GM23338 (cell line): ENCODE measurements around the gene ESYT2. TPM values are rescaled to one million over a fixed set of nuclear protein-coding genes. Genes with fewer than 3 reads are reported as not detected.

ENCODE experiments used
- ATAC-seq: fragments of 200-7000 bp; cut with Tn5 transposase; 3 replicates; pipeline ENCODE4 v1.9.1; 2020
- DNase-seq: peaks from one replicate; pipeline ENCODE4 v3.0.0-alpha.2; 2015; ENCODE audit warnings: low spot score
- H2AFZ ChIP-seq: fragments of 200-600 bp; sonication (generic); 2 replicates; pipeline ENCODE4 v1.8.0; 2016; ENCODE audit warnings: antibody characterized with exemption, mild to moderate bottlenecking, moderate library complexity
- H3F3A ChIP-seq: fragments of 200-600 bp; sonication (generic); replicated peaks from 2 replicates; pipeline ENCODE4 v1.8.0; 2017; ENCODE audit warnings: antibody characterized with exemption, mixed run types, low read depth
- H3K27ac ChIP-seq: fragments of 200-600 bp; sonication (generic); 2 replicates; pipeline ENCODE4 v1.6.1; 2016; ENCODE audit warnings: low read depth
- H3K27me3 ChIP-seq: fragments of 200-600 bp; sonication (generic); 2 replicates; pipeline ENCODE4 v1.8.0; 2016; ENCODE audit warnings: mild to moderate bottlenecking, mixed run types, moderate library complexity; ENCODE audit not compliant: insufficient read depth
- H3K36me3 ChIP-seq: fragments of 200-600 bp; sonication (generic); 2 replicates; pipeline ENCODE4 v1.8.0; 2016; ENCODE audit warnings: mild to moderate bottlenecking; ENCODE audit not compliant: insufficient read depth
- H3K4me1 ChIP-seq: fragments of 200-600 bp; sonication (generic); 2 replicates; pipeline ENCODE4 v1.8.0; 2016; ENCODE audit warnings: mild to moderate bottlenecking, moderate library complexity; ENCODE audit not compliant: insufficient read depth
- H3K4me2 ChIP-seq: fragments of 200-600 bp; sonication (generic); 2 replicates; pipeline ENCODE4 v1.7.1; 2017; ENCODE audit warnings: mixed run types
- H3K4me3 ChIP-seq: fragments of 200-600 bp; sonication (generic); 2 replicates; pipeline ENCODE4 v1.6.1; 2016; ENCODE audit warnings: mixed run types
- H3K79me2 ChIP-seq: fragments of 200-600 bp; sonication (generic); replicated peaks from 2 replicates; pipeline ENCODE4 v1.8.0; 2017; ENCODE audit warnings: mild to moderate bottlenecking; ENCODE audit not compliant: insufficient read depth
- H3K9me2 ChIP-seq: fragments of 200-600 bp; sonication (generic); 2 replicates; pipeline ENCODE4 v1.8.0; 2017; ENCODE audit not compliant: insufficient read depth
- H4K20me1 ChIP-seq: fragments of 200-600 bp; sonication (generic); replicated peaks from 2 replicates; pipeline ENCODE4 v1.8.0; 2017; ENCODE audit warnings: mild to moderate bottlenecking; ENCODE audit not compliant: insufficient read depth
- H3K27ac Mint-ChIP-seq: 2 replicates; pipeline ENCODE4 v1.8.0; 2020; ENCODE audit warnings: inconsistent platforms, mild to moderate bottlenecking, moderate library complexity, mixed read lengths
- H3K27me3 Mint-ChIP-seq: 3 replicates; pipeline ENCODE4 v1.8.0; 2022; ENCODE audit warnings: low read depth, mild to moderate bottlenecking, moderate library complexity, mixed read lengths, inconsistent platforms; ENCODE audit not compliant: insufficient read depth, poor library complexity
- H3K36me3 Mint-ChIP-seq: 3 replicates; pipeline ENCODE4 v1.8.0; 2021; ENCODE audit warnings: low read depth, mild to moderate bottlenecking, inconsistent platforms, moderate library complexity, mixed read lengths
- H3K4me1 Mint-ChIP-seq: 3 replicates; pipeline ENCODE4 v1.8.0; 2020; ENCODE audit warnings: mild to moderate bottlenecking, inconsistent platforms, mixed read lengths
- H3K4me3 Mint-ChIP-seq: 3 replicates; pipeline ENCODE4 v1.8.0; 2021; ENCODE audit warnings: moderate library complexity, mild to moderate bottlenecking, inconsistent platforms, mixed read lengths
- H3K9me3 Mint-ChIP-seq: 3 replicates; pipeline ENCODE4 v1.8.0; 2020; ENCODE audit warnings: moderate library complexity, mild to moderate bottlenecking, inconsistent platforms, mixed read lengths
- ETS1 ChIP-seq: IDR thresholded peaks from 2 replicates; pipeline ENCODE4 v1.6.1; 2016; ENCODE audit warnings: antibody characterized with exemption
- EZH2 ChIP-seq: fragments of 200-600 bp; sonication (generic); IDR thresholded peaks from one replicate; pipeline ENCODE4 v1.8.0; 2017; ENCODE audit warnings: antibody characterized with exemption, mild to moderate bottlenecking, low read depth; ENCODE audit not compliant: unreplicated experiment
- EZH2phosphoT487 ChIP-seq: fragments of 200-600 bp; sonication (generic); IDR thresholded peaks from one replicate; pipeline ENCODE4 v1.8.1; 2018; ENCODE audit warnings: antibody characterized with exemption; ENCODE audit not compliant: unreplicated experiment
- JUNB ChIP-seq: IDR thresholded peaks from one replicate; pipeline ENCODE4 v1.6.1; 2016; ENCODE audit warnings: antibody characterized with exemption; ENCODE audit not compliant: unreplicated experiment
- NANOG ChIP-seq: IDR thresholded peaks from 2 replicates; pipeline ENCODE4 v1.6.1; 2016; ENCODE audit warnings: antibody characterized with exemption, borderline replicate concordance
- POLR2AphosphoS5 ChIP-seq: IDR thresholded peaks from 2 replicates; pipeline ENCODE4 v1.6.1; 2016; ENCODE audit warnings: antibody characterized with exemption, low read depth
- REST ChIP-seq: IDR thresholded peaks from one replicate; pipeline ENCODE4 v1.6.1; 2018; ENCODE audit warnings: antibody characterized with exemption; ENCODE audit not compliant: unreplicated experiment
- ZNF114 ChIP-seq: fragments of 250-450 bp; sonication (Bioruptor Pico); IDR thresholded peaks from 2 replicates; pipeline ENCODE4 v1.5.0; 2020; ENCODE audit warnings: mild to moderate bottlenecking, moderate library complexity
- ZNF462 ChIP-seq: fragments of 250-450 bp; sonication (Bioruptor Pico); IDR thresholded peaks from 2 replicates; pipeline ENCODE4 v1.5.0; 2020; ENCODE audit warnings: mild to moderate bottlenecking, moderate library complexity
- polyA plus RNA-seq: library from polyadenylated mRNA; unstranded; fragments of >200 nt; fragmentation: Nextera tagmentation; extraction: Ambion mirVana; gene quantifications from 2 replicates; pipeline ENCODE4 v1.2.1, GENCODE V29; 2016
- total RNA-seq: library from RNA; depleted of rRNA; stranded (reverse); fragments of >200 nt; shearing (Covaris generic); gene quantifications from 2 replicates; pipeline ENCODE4 v1.2.3, GENCODE V29; 2014

ESYT2 gene
- total and polyA plus RNA-seq, 2 experiments from 2014 or later: 9.6 to 52.7 TPM

- no peak overlapping the region for H2AFZ ChIP-seq
- no peak overlapping the region for H3K27ac ChIP-seq
- H3K27me3 ChIP-seq: no peaks in the 10 kb centered on the region
- H3K79me2 ChIP-seq: no peaks in the 10 kb centered on the region
- DNase-seq (no peak), ATAC-seq (no peak)
- Mint-ChIP-seq H3K9me3 (no peaks in the 10 kb centered on the region; the same call in 2 of the 3 replicates), H3K4me3 (no peak overlapping the region), H3K27ac (no peak overlapping the region), H3K27me3 (peaks cover 2% of the 10 kb centered on the region), H3K4me1 (no peaks in the 10 kb centered on the region; the same call in 2 of the 3 replicates), H3K36me3 (peaks cover 55% of the 10 kb centered on the region)
- no peaks in the 10 kb centered on the region for H3K9me2 ChIP-seq
- H3K36me3 ChIP-seq: peaks cover 8% of the 10 kb centered on the region; the same call in 1 of the 2 replicates
- no peak for TF ChIP-seq EZH2phosphoT487
- TF ChIP-seq ZNF462 (CRISPR knock-in tag): no peak
- no peak for TF ChIP-seq ETS1
- no peak for TF ChIP-seq REST
- no peak for TF ChIP-seq EZH2
- TF ChIP-seq JUNB: no peak
- no peak for TF ChIP-seq POLR2AphosphoS5
- no peak for TF ChIP-seq ZNF114 (CRISPR knock-in tag)
- TF ChIP-seq NANOG: no peak
- H3K4me3 ChIP-seq: no peak overlapping the region
- H4K20me1 ChIP-seq: no peaks in the 10 kb centered on the region
- no peaks in the 10 kb centered on the region for H3F3A ChIP-seq
- H3K4me1 ChIP-seq: no peaks in the 10 kb centered on the region
- no peak overlapping the region for H3K4me2 ChIP-seq
These were observed 88.0 kb downstream of the ESYT2 start for GRCh38 chr7:158741294-158741666.
